Activated CD8-positive, alpha-beta memory T cell treated with anti-CD3 and anti-CD28 coated beads, Interleukin-2, amount 50 U/mL, for 24 hours (primary cell): ENCODE data around the gene SYCP2.

ENCODE experiments used
- DNase-seq: peaks from one replicate; pipeline ENCODE4 v3.0.0-alpha.2; 2020; ENCODE audit errors: extremely low read depth

SYCP2 gene

DNA sequence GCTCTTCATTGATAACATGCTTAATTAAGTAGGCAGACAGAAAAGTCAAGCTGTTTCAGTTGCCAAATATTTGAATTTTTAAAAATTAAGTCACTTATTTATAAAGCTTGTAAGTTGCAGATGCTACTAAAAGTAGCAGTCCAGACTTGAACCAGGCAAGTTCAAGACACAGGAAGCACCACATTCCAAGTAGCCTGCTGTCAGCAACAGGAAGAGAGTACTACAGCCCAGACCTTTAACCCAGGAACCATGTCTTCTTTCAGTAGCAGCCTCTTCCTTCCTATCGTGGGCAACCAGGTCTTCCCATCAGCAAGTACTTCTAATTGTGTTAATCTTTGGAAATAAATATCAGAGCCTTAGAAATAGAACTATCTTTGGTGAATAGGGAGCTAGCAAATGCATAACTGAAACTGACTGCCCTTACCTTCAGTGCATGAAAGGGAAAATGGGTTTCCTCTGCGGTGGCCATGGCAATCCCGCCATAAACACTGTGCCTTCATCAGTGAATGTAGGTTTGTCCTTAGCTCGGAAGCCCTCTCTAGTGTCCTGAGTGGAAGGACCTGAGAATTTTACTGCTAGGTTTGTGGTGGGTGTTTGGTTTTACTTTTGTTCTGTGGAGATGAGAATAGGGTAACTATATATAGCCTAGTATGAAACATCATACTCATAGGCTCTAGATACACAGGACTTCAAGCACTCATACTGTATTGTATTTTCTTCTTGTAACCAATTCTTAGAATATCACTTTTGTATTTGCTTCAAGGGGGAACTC, 95.6 kb downstream of the SYCP2 start:
- no peak for DNase-seq

DNA sequence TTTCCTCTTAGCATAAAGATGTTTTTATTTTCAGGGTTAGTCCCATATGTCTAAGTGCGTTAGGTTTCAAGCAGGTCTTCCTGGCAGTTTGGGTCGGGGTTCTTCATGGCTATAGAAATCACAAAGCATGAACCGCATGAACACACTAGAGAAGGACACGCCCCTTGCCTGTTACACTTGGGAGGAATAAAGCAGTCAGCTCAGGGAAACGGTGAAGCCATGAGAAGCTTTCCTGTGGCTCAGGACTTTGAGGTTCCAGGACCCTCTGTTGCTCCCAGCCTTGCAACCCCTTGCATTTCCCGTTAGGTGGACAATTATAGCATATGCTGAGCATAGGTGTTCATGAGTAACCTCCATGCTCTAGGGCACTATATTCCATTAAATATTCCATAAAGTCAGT, 96.7 kb downstream of the SYCP2 start:
- no peak for DNase-seq

DNA sequence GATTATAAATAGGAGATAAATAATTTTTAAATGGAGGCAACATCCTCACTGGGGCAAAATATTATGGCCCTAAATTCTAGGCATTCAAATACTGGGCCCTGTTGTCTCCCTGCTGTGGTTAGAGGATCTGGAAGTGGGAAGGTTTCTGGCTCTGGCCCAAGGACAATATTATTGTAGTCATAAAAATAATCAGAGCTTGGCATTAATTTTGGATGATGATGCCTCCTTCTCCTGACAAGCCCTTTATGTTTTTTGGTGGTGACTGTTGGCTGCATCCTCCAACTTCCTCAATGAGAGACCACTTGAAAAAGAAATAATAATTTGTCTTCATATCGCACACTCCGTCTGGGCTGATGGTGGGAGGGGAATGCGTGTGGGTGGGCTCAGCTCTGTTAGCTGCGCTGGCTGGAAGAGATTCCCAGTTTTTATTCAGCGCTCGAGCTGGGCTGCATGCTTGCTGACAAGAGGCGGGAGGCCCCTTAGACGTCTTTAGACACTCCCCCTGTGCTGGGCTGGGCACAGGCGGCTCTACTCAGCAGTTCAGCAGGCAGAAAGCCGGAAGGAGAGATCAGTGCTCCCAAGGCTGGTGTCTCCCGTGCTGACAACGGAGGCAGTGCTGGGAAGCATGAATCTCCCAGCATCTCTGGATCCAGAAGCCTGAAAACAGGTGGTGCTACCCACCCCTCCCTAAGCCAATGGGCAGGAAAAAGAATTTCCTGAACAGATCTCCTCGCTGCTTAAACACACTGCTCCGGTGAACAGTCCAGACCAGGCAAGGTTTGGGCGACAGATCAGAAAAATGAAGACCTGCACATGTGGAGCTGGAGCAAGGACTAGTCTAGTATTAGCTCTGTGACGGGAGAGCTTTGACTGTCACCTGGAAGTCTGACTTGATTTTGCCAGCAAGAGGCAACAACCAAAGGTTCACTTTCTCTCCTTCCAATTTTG, 97.7 kb downstream of the SYCP2 start:
- no peak for DNase-seq

DNA sequence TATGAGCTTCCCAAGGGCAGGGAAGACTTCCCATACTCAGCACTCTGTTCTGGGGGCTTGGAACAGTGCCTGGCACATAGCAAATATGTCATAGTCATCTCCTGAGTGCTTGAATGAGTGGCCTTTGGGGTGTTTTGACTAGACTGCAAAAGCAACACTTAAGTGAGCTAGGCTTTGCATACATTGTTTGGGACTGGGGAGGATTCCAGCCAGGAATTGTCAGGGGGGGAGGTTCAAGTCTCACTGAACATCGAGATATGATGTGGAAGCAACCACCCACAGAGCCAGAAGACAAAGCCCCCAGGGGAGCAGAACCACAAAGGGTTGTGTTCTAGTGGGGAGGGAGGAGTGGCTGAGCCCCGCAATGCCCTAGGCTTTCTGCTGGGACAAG, 98.4 kb downstream of the SYCP2 start:
- no peak for DNase-seq

DNA sequence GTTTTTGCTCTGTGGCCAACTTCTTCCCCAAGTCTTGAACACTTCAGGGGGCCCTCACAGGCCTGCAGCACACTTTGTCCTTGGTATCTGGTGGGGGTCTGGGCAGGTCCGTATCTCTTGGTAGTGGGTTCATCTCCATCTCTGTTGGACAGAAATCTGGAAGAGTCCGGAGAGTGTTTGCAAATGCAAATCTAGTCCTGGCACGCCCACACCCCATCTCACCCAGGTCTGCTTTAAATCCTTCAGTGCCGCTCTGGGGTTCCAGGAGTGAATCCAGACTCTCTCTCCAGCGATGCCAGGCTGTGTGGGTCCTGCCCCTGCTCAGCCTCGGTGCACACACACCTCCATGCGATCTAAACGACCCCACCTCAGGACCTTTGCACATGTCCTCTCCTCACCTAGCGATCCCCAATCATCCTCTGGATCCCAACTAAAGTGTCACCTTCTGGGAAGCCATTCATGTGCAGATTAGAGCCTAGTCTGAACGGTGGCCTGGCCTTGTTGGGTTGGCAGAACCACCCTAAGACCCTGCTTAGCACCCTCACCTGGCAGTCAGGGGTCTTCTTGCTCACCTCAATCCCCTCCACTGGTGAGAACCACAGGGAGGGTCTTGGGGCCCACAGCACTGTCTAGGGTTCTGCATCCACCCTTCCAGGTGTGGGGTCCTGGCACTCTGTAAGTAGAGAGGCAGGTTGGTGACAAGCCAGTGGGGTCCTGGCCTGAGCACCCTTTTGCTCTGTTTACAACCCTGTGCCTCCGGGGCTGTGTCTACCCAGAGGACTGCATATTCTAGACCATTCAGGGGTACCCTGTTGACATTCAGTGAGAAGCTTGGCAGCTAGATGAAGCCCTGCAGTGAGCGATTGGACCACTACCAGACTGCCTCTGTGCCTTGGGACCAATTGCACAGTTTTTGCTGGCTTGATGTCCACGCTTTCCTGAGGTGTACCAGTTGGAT, 100.8 kb downstream of the SYCP2 start:
- DNase-seq = no peak

DNA sequence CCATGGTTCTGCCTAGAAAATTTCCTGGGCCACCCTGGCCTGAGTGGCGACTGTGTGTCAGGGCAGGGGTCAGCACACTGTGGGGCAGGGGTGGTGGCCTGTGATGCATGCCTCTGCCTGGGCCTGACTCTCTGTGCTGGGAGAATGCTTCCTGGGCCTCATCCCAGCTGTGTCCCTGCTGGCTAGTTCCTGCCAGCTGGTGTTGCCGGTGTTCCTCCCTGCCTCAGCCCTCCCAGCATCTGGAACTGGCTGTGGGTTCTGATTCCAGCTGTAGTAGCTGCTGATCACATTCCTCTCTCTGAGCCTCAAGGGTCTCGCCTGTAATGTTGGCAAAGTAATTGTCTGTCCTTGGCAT, 101.5 kb downstream of the SYCP2 start:
- DNase-seq = no peak

DNA sequence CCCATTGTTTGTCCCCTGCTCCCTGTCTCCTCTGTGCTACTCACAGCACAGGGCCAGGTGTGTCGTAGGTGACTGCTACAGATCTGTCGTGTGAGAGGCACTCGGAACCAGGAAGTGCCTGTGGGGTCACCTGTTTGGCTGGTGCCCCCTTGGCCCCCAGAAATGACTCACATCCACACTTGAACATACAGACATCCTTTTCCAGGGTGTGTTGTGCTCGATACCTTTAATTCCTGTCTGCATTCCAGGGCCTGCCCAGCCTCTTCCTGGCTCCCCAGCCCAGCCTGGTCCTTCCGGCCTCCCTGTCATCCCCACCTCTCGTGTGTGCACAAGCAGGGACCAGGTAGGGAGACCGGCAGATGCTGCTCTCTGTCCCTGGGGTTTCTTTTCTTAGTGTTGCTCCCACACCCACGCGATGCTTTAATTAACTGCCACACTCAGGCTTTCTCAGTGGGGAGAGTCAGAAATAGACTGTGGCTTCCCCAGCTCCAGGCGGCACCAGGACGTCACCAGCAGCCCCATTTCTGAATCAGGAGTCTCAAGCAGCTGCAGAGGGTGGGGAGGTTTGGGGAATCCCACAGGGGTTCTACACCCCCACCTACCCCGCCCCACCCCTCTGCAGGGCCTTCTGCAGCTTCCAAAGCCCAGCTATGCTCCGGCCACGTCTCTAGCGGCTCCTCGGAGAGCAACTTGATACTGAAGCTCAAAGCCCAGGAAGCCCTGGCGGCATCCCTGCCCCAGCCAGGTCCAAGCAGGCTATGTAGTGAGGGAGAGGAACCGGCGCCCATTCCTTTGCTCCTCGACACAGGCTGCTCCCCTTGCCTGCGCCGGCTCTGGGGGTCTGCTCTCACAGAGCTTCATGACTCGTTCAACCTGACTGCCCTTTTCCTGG, 102.2 kb downstream of the SYCP2 start:
- no peak for DNase-seq

DNA sequence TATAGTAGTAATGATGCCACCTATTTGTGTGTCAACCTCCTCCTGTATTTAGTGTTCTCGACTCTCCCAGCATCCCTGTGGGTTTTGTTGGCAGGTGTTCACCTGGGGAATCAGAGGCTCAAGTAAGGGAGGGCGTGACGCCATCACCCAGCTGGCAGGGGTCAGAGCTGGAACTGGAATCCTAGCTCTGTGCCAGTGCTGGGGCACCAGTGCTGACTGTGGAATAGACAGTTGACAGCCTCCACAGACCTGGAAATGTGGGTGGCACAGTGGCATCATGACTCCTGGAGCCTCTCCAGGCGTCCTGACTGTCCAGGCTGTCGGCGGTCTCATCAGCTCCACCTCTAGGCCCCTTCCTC, 102.8 kb downstream of the SYCP2 start:
- no peak for DNase-seq

DNA sequence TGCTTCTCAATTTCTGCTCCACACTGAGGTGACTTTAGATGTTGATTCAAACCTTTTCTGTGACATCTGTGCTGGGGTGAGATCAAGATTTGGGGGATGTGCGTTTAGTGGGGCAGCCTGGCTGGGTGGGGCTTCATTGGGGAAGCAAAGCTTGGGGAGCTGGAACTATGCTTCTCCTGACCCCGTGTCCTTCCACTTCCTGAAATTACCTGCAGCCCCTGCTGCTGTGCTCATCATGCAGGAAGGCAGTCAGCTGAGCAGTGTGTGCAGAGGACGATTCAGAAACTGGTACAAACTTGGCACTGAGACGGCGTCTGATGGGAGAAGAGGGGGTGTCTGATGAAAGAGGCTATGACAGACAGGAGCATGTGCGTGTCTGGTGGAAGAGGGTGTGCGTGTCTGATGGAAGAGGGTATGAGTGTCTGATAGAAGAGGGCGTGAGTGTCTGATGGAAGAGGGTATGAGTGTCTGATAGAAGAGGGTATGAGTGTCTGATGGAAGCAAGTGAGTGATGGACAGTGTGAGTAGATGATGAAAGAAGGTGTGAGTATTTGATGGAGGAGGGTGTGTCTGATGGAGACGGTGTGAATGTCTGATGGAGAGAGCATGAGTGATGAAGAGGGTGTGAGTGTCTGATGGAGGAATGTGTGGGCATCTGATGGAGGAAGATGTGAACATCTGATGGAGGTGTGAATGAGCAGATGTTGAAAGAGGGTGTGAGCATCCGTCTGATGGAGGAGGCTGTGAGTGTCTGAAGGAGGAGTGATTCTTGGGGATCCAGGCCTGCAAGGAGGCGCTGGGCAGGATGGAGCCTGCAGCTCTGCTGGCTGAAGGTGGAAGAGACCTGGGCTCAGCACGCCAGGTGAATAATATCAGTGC, 103.4 kb downstream of the SYCP2 start:
- no peak for DNase-seq

DNA sequence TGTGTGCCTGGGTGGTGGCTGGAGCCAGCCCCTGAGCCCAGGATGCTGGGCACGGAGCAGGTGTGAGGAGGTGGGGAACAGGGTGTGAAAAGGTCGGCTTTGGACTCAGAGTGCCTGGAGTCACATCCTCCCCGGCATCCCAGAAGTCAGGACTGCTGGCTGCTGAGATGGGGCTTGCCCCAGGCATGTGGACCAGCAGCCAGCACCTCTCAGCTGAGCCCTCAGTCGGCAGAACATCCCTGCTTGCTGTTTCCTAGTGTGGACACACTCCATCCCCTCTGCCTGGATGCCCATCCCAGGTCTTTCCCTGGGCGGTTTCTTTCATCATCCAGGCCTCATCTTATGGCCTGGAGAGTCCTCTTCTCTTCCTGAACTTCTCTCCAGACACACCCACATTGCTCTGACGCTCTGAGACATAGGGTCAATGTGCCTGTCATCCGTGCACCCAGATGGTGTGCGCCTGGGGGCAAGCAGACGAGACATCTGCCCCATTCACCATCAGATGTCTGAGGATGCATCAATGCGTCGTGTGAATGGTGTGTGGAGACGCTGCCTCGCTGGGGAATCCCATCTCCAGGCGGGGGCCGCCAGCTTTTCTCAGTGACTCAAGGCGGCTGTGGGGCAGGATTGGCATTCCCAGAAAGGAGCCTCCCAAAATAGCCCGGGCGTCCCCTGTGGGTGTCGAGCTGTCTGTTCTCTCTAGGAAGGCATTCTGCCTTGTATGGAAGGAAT, 104.2 kb downstream of the SYCP2 start:
- no peak for DNase-seq

DNA sequence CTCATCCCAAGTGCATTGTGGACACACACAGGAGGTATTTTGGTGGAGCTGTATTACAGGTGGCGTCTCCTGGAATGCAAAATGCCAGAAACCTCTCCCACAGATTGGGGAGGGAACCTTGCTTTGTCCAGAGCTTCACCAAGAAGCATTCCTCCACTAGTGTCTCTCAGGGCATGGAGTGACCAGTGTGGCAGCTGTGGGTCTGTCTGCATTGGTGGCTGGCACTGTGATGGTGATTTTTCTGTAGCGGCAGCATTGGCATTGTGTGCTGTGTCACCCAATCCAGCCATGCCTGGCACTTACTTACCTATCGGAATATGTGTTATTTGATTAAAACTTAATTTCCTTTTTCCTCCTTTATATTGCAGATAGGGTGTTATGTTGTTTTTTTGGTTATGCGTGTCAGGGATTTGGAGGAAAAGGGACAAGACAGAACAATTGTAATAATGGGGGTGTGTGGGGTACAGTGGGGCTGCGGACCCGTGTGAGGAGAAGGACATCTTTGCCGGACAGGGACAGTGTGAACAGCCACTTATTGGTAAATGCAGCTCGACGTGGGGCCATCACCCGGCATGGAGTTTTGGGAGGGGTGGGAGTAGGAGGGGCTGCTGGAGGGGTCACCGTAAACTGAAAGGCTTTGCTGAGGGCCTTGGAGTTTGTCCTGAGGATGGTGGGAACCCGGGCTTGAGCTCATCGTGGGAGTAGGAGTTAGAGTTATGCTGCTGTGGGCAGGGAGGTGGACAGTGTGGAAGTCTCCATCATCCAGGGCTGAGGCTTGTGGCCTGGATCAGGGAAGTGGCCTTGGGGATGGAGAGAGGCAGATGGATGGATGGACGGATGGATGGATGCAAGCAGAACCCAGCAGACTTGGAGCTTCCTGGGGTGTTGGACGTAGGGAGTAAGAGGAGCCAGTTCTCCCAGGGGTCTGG, 105.0 kb downstream of the SYCP2 start:
- no peak for DNase-seq

DNA sequence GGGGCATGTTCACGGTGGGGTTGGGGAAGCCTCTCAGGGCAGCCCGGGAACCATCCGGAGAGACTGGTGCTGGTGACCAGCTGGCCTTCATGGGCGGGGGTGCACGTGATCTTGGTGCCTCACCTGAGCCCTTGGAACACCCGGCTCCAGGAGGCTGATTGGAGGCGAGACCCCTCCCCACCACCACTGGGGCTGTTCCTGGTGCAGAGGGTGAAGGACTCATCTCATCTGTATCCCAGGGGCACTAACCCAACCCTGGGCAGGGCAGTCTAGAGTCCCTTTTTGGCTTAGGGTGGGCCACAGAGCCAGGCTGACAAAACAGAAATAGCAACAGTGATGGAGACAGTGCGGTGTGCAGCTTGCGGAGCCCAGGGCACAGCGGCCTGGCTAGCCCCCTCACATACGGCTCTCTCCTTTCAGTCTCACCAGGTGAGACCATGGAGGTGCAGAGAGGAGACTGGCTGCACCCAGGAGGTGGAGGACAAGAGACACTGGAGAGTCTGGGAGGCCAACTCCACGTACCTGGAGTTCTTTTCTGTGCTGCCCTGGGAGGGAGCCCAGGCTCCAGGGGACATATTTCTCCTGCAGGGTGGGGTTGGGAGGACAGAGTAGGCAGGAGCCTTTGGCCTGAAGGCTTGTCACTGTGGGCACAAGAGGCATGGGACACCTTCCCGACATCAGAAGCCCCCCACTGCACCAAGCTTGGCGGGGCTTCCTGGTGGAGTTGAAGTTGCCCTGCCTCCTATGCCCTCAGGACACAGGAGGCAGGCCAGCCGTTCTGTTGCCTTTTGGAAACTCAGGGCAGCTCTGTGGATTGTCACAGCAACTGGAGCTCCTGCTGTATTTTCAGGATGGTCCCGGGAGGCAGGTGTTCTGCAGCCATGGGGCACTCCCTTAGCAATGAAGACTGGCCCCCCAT, 106.0 kb downstream of the SYCP2 start:
- DNase-seq = no peak

DNA sequence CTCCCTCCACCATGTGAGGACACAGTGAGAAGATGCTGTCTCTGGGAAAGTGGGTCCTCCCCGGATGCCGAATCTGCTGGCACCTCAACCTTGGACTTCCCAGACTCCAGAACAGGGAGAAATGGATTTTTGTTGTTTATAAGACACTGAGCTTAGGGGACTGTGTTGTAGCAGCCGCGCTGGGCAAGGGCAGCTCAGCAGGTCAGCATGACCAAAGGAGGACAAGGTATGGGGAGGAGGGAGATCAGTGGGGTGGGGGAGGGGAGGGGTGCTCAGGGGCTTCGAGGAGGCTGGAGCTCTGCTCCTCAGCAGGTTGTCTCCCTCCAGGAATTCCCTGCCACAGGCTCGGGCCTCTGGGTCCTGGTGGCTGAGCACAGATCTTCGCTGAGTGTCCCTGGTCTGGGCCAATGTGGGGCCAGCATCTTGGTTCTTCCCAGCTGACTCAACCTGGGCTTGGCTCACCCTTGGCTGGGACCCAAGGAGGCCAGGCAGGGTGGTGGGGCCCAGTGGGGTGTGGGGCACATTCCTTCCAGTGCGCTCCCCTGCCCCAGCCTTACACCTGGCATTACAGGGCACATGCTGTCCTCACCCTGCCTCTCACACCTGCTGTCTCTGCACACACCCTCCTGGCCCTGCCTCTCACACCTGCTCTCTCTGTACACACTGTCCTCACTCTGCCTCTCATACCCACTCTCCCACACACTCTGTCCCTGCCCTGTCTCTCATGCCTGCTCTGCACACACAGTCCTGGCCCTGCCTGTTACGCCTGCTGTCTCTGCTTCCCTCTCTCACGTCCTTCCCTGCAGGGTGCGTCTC, 107.3 kb downstream of the SYCP2 start:
- no peak for DNase-seq

DNA sequence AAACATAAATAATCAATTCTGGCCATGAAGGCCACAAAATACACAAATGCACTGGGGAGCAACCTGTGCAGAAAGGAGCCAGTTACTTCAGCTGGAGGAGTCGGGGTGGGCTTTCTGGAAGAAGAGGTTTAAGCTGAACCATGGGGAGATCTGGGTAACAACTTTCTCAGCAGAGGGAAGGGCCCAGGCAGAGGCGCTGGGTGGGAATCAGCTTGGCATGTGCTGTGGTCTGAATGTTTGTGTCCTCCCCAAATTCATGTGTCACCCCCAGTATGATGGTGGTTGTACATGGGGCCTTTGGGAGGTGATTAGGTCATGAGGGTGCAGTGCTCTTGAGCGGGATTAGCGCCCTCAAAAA, 107.9 kb downstream of the SYCP2 start:
- no peak for DNase-seq

DNA sequence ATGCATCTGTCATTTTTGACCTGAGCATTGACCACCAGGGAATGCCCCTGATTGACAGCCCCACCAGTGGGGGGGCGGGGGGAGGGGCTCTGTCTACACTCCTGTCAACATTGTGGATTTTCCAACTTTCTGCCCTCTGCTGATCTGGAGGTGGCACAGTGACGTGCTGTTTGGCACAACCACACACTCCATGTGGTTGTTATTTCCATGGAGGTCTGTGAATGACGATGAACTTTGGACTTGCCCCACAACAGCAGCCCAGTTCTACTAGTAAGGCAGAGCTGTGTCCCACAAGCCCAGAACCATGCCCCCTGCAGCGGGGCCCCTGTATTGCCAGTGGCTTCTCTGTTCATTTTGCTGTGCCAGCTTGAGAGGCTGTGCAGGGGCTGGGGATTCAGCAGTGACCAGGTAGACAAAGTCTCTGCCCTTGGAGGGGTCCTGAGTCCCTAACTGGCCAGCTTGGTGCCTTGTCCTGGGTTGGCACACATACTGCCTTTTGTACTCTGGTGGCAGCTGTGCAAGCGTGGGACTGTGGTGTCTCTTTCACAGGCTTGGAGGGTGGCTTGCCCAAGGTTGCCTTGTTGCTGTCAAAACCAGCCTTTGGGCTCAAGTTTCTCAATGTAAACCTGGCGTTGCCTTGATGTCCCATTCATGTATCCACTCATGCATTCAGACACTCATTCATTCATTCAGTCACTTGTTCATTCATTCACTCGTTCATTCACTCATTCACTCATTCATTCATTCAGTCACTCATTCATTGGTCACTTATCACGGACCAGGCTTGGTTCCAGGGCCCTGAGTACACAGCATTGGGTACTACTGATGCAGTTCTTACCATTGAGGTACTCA, 108.5 kb downstream of the SYCP2 start:
- DNase-seq = no peak
